IMR-90 (cell line): ENCODE data around the gene SLC4A8. TPM values are rescaled to one million over a fixed set of nuclear protein-coding genes. Genes with fewer than 3 reads are reported as not detected.

Experiments used
- ATAC-seq: fragments of 200-7000 bp; cut with Tn5 transposase; 2 replicates; pipeline ENCODE4 v1.9.1; 2020; ENCODE audit warnings: low read depth, mild to moderate bottlenecking, moderate library complexity
- BruUV-seq: library from RNA; stranded (reverse); fragments of 400-500 nt; replicated peaks from 2 replicates; lab custom pipeline; 2021; lab: Mats Ljungman, UMichigan
- CTCF ChIA-PET: fragments of 300-600 bp; formaldehyde crosslinking; extraction: SDS; loops from one replicate; lab custom pipeline; 2021; ENCODE audit warnings: antibody characterized with exemption; lab: Yijun Ruan, JAX
- POLR2A ChIA-PET: fragments of 300-600 bp; sonication (Branson Sonifier 250); formaldehyde crosslinking; loops from one replicate; lab custom pipeline; 2022; ENCODE audit warnings: antibody characterized with exemption; ENCODE audit not compliant: unreplicated experiment; lab: Charles Lee
- DNase-seq: peaks from one replicate; pipeline ENCODE4 v3.0.0; 2013
- H2AFZ ChIP-seq: replicated peaks from 2 replicates; pipeline ENCODE3; 2013; ENCODE audit warnings: low read length, mild to moderate bottlenecking; ENCODE audit not compliant: poor library complexity
- H2AK5ac ChIP-seq: 2 replicates; pipeline ENCODE4 v1.6.1; 2013; ENCODE audit warnings: low read depth, low read length, inconsistent platforms
- H2AK9ac ChIP-seq: replicated peaks from 2 replicates; pipeline ENCODE3; 2013; ENCODE audit warnings: mild to moderate bottlenecking, low read depth, low read length, moderate library complexity; ENCODE audit not compliant: poor library complexity
- H2BK120ac ChIP-seq: 2 replicates; pipeline ENCODE4 v1.6.1; 2013; ENCODE audit warnings: low read depth, low read length, inconsistent platforms
- H2BK15ac ChIP-seq: 3 replicates; pipeline ENCODE4 v1.6.1; 2013; ENCODE audit warnings: low read depth, low read length, inconsistent platforms
- H2BK20ac ChIP-seq: 2 replicates; pipeline ENCODE4 v1.6.1; 2013; ENCODE audit warnings: low read depth, mild to moderate bottlenecking, inconsistent platforms, low read length, moderate library complexity
- H2BK5ac ChIP-seq: 2 replicates; pipeline ENCODE4 v1.6.1; 2013; ENCODE audit warnings: mild to moderate bottlenecking, low read depth, low read length, inconsistent platforms; ENCODE audit not compliant: poor library complexity, severe bottlenecking
- H3K14ac ChIP-seq: replicated peaks from 2 replicates; pipeline ENCODE4 v1.6.1; 2013; ENCODE audit warnings: low read depth, low read length, inconsistent platforms
- H3K18ac ChIP-seq: 2 replicates; pipeline ENCODE4 v1.6.1; 2013; ENCODE audit warnings: low read depth, low read length, control low read depth
- H3K23ac ChIP-seq: 2 replicates; pipeline ENCODE4 v1.6.1; 2013; ENCODE audit warnings: low read depth, low read length, inconsistent platforms
- H3K27ac ChIP-seq: 2 replicates; pipeline ENCODE4 v1.5.1; 2013; ENCODE audit warnings: mild to moderate bottlenecking, control low read depth, low read length; ENCODE audit not compliant: insufficient read depth
- H3K27me3 ChIP-seq: 2 replicates; pipeline ENCODE4 v1.6.1; 2013; ENCODE audit warnings: low read length; ENCODE audit not compliant: control insufficient read depth, insufficient read depth
- H3K36me3 ChIP-seq: 2 replicates; pipeline ENCODE4 v1.6.1; 2013; ENCODE audit warnings: low read length, mixed read lengths; ENCODE audit not compliant: control insufficient read depth, insufficient read depth
- H3K4ac ChIP-seq: 2 replicates; pipeline ENCODE4 v1.6.1; 2013; ENCODE audit warnings: low read depth, low read length, inconsistent platforms
- H3K4me1 ChIP-seq: 2 replicates; pipeline ENCODE4 v1.6.1; 2013; ENCODE audit warnings: low read length, mixed read lengths; ENCODE audit not compliant: control insufficient read depth, insufficient read depth
- H3K4me2 ChIP-seq: 2 replicates; pipeline ENCODE4 v1.6.1; 2013; ENCODE audit warnings: low read depth, mild to moderate bottlenecking, control low read depth, low read length, moderate library complexity
- H3K4me3 ChIP-seq: 2 replicates; pipeline ENCODE4 v1.5.1; 2013; ENCODE audit warnings: low read depth, mild to moderate bottlenecking, control low read depth, low read length, moderate library complexity; ENCODE audit not compliant: insufficient read depth
- H3K56ac ChIP-seq: 2 replicates; pipeline ENCODE4 v1.6.1; 2013; ENCODE audit warnings: low read length, inconsistent platforms; ENCODE audit not compliant: insufficient read depth; ENCODE audit errors: extremely low read depth
- H3K79me1 ChIP-seq, 2 experiments: 2 replicates each; pipeline ENCODE4 v1.6.1; 2013; ENCODE audit warnings: low read length in 2 of 2, inconsistent platforms in 1 of 2, low read depth in 1 of 2
- H3K9ac ChIP-seq: 2 replicates; pipeline ENCODE4 v1.6.1; 2013; ENCODE audit warnings: low read depth, low read length, control low read depth
- H3K9me1 ChIP-seq: 2 replicates; pipeline ENCODE4 v1.6.1; 2013; ENCODE audit warnings: low read length, inconsistent platforms; ENCODE audit not compliant: insufficient read depth
- H3K9me3 ChIP-seq: 2 replicates; pipeline ENCODE4 v1.6.1; 2013; ENCODE audit warnings: low read length; ENCODE audit not compliant: control insufficient read depth, insufficient read depth
- H4K20me1 ChIP-seq: 2 replicates; pipeline ENCODE4 v1.6.1; 2013; ENCODE audit warnings: low read length, inconsistent platforms; ENCODE audit not compliant: insufficient read depth
- H4K5ac ChIP-seq: 2 replicates; pipeline ENCODE4 v1.6.1; 2013; ENCODE audit warnings: mild to moderate bottlenecking, low read depth, low read length, control low read depth
- H4K8ac ChIP-seq, 2 experiments: 2 replicates each; pipeline ENCODE4 v1.6.1; 2013; ENCODE audit warnings: low read depth in 2 of 2, low read length in 2 of 2, control low read depth in 1 of 2, inconsistent platforms in 1 of 2
- H4K91ac ChIP-seq: 2 replicates; pipeline ENCODE4 v1.6.1; 2013; ENCODE audit warnings: low read depth, low read length, inconsistent platforms; ENCODE audit not compliant: insufficient read depth
- CEBPB ChIP-seq: IDR thresholded peaks from 2 replicates; pipeline ENCODE4 v1.6.1; 2012; ENCODE audit warnings: low read depth, low read length, improper control_type of control experiment
- SMC3 ChIP-seq: fragments of 150-350 bp; IDR thresholded peaks from 2 replicates; pipeline ENCODE4 v1.6.1; 2016; ENCODE audit warnings: low read depth, mild to moderate bottlenecking, antibody characterized with exemption, low read length, moderate library complexity
- WGBS, 2 experiments: methylation state at CpG; one replicate each; pipeline versions ENCODE4 v1.1.5 to v1.1.7; 2013; ENCODE audit warnings: missing lambda C conversion rate in 2 of 2; ENCODE audit not compliant: insufficient read length in 1 of 2; ENCODE audit errors: extremely low coverage in 2 of 2; 5-methylcytosine and 5-hydroxymethylcytosine counted together
- dilution Hi-C: fragments of 300-500 bp; cut with HindIII; formaldehyde crosslinking; loops from one replicate; pipeline ENCODE4 v1.14.3; 2018; ENCODE audit warnings: low sequenced_read_pairs; ENCODE audit not compliant: unreplicated experiment
- in situ Hi-C: fragments of 300-500 bp; cut with MboI; formaldehyde crosslinking; loops from 3 replicates; pipeline ENCODE4 v1.14.3; 2019; ENCODE audit warnings: low sequenced_read_pairs, inconsistent platforms, mixed read lengths
- intact Hi-C: fragments of 100-400 bp; cut with micrococcal nuclease; formaldehyde crosslinking; loops from 2 replicates; pipeline ENCODE4 v1.10.0; 2022
- polyA plus RNA-seq, 3 experiments: library from polyadenylated mRNA; depleted of rRNA; stranded (reverse); fragments of >200 nt; gene quantifications; 2 replicates each; pipeline ENCODE4 v1.2.3, GENCODE V29; 2012; ENCODE audit warnings: low replicate concordance in 1 of 3
- total RNA-seq: library from RNA; depleted of rRNA; stranded (reverse); fragments of >200 nt; gene quantifications from 2 replicates; pipeline ENCODE4 v1.2.3, GENCODE V29; 2012

Gene SLC4A8
- total and polyA plus RNA-seq, 2 of the 4 experiments (the other 2 are of a cell fraction), result 3.1 to 5.2 TPM

DNA sequence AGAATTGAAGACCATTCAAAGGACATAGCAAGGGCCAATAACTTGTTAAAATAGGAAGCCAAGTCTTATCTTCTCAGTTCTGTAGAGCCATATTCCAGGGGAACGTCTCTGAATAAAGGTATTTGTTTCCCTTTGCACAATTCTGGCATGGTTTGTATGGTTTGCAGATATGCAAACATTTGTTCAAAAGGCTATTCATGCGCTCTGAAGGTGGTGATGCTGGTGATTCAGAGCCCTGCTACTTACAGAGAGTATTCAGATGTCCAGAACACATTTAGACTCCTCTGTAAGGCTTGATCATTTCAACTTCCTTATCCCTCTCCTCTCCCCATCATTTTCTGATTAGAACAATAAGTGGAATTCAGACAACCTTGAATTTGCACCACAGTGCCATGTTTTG lies 35.9 kb downstream of the SLC4A8 start:
- Histone ChIP-seq H3K9ac (no peak overlapping the region), H2BK5ac (no peak overlapping the region), H3K9me3 (no peaks in the 10 kb centered on the region), H3K27ac (no peak overlapping the region), H2BK120ac (no peak overlapping the region), H3K18ac (no peak overlapping the region), H4K20me1 (no peaks in the 10 kb centered on the region), H3K79me1 (no peaks in the 10 kb centered on the region), H3K4me2 (no peak overlapping the region), H2AFZ (no peak overlapping the region), H3K14ac (no peak overlapping the region), H2BK15ac (no peak overlapping the region), H4K5ac (no peak overlapping the region), H3K36me3 (no peaks in the 10 kb centered on the region; the same call in 1 of the 2 replicates), H2AK5ac (no peak overlapping the region), H2AK9ac (no peak overlapping the region), H2BK20ac (no peak overlapping the region), H3K27me3 (no peaks in the 10 kb centered on the region; the same call in 1 of the 2 replicates), H3K56ac (no peak overlapping the region), H3K23ac (no peak overlapping the region), H4K8ac (no peak overlapping the region), H3K4me3 (no peak overlapping the region), H3K4me1 (no peaks in the 10 kb centered on the region), H3K9me1 (no peaks in the 10 kb centered on the region; the same call in 1 of the 2 replicates), H3K4ac (no peak overlapping the region), H4K91ac (no peak overlapping the region)
- in situ Hi-C loops, result no loop called here
- dilution Hi-C loops, result no loop called here
- TF ChIP-seq CEBPB (peak; percentile 24; the same call in 1 of the 2 replicates), SMC3 (no peak)
- ChIA-PET POLR2A (no interaction called here), CTCF (interaction anchor here (0.7 to 1.1 kb wide), 2 partner anchors 10 to 49 kb away, joined by 4 read pairs; no protein-coding TSS in a partner anchor)
- WGBS, 2 experiments, result no CpG with 5 or more reads among the region's 2 CpGs
- BruUV-seq, result no TSS peak
- ATAC-seq (peak; percentile 91), DNase-seq (peak; percentile 76)
- intact Hi-C loops, result no loop called here
